ENCODE results near the gene CTXN1. TPM values are rescaled to one million over a fixed set of nuclear protein-coding genes. Genes with fewer than 3 reads are reported as not detected.

The CTXN1 gene
- total and polyA plus RNA-seq, 8 donors, result 4.2 to 13.3 (median 8.6) TPM

GRCh38 chr19:7888826-7889217 lies 37.1 kb downstream of the CTXN1 start:
- Histone ChIP-seq H3K27ac (no peak overlapping the region), H3K4me1 (peaks cover 0 to 9% of the 10 kb centered on the region in 2 donors), H3K36me3 (no peaks in the 10 kb centered on the region), H3K4me3 (peak overlapping the region; percentile 42 to 43), H3K27me3 (peaks cover 0 to 53% of the 10 kb centered on the region in 2 donors), H3K9me3 (no peaks in the 10 kb centered on the region)
- TF ChIP-seq CTCF (IDR thresholded peaks at IDR 0.05), result no peak
- DNase-seq (no peak), ATAC-seq (peak; percentile 5)
- intact Hi-C loops (cut with DNase I), result no loop called here

- Histone ChIP-seq H3K27me3 (peaks cover 0 to 48% of the 10 kb centered on the region in 2 donors), H3K36me3 (no peaks in the 10 kb centered on the region), H3K4me3 (peak within 1 kb of the TSS; percentile 42 to 43), H3K27ac (no peak within 1 kb of the TSS), H3K9me3 (no peaks in the 10 kb centered on the region), H3K4me1 (peaks cover 0 to 9% of the 10 kb centered on the region in 2 donors)
- DNase-seq (peak in 3 of 4 donors; percentile 41 to 94 (median 68)), ATAC-seq (peak; percentile 99)
- TF ChIP-seq CTCF (IDR thresholded peaks at IDR 0.05), result no peak
- intact Hi-C loops (cut with DNase I), result no loop called here
Measured at GRCh38 chr19:7888145-7888825, 37.6 kb downstream of the CTXN1 start, which contains the start of gene LRRC8E. TSS of gene LRRC8E (plus strand) at chr19:7888510. CDS start at chr19:7895604, 7,094 bp downstream.

GRCh38 chr19:7887408-7888144 lies 38.4 kb downstream of the CTXN1 start:
- no peak for ATAC-seq
- H3K4me1 ChIP-seq, result peaks cover 0 to 9% of the 10 kb centered on the region in 2 donors

GRCh38 chr19:7885818-7886217 lies 40.1 kb downstream of the CTXN1 start:
- no peaks in the 10 kb centered on the region for H3K36me3 ChIP-seq
- ATAC-seq, result no peak
- intact Hi-C loops (cut with DNase I), result no loop called here
- no peak for DNase-seq
- no peak overlapping the region for H3K27ac ChIP-seq
- no peak overlapping the region for H3K4me3 ChIP-seq
- no peak for TF ChIP-seq CTCF (IDR thresholded peaks at IDR 0.05)
- H3K9me3 ChIP-seq, result no peaks in the 10 kb centered on the region
- H3K27me3 ChIP-seq, result peaks cover 0 to 43% of the 10 kb centered on the region in 2 donors
- H3K4me1 ChIP-seq, result peaks cover 0 to 9% of the 10 kb centered on the region in 2 donors

More at GRCh38 chr19:7887408-7888144, 38.4 kb downstream of the CTXN1 start:
- Histone ChIP-seq H3K36me3 (no peaks in the 10 kb centered on the region), H3K27ac (no peak overlapping the region), H3K4me3 (no peak overlapping the region), H3K27me3 (peaks cover 0 to 43% of the 10 kb centered on the region in 2 donors), H3K9me3 (no peaks in the 10 kb centered on the region)
- TF ChIP-seq CTCF (IDR thresholded peaks at IDR 0.05), result no peak
- intact Hi-C loops (cut with DNase I), result no loop called here
- DNase-seq, result no peak

Measured in left lung (tissue), 10 donors.